ENCODE measurements around the gene CSNK1G3. TPM values are rescaled to one million over a fixed set of nuclear protein-coding genes. Genes with fewer than 3 reads are reported as not detected.

Gene CSNK1G3
- polyA plus RNA-seq, 1 experiment = 9.8 TPM

- POLR2A ChIA-PET = no interaction called here
- CTCF ChIA-PET = no interaction called here
- Histone ChIP-seq H3K27me3 (ENCODE audit: control insufficient read depth, insufficient read depth, low read length) (no peaks in the 10 kb centered on the region), H3K36me3 (ENCODE audit: control insufficient read depth, insufficient read depth, low read length) (no peaks in the 10 kb centered on the region), H3K4me3 (ENCODE audit: low read depth, low read length) (no peak overlapping the region)
- no peak for TF ChIP-seq CTCF (IDR thresholded peaks at IDR 0.05; ENCODE audit: insufficient read depth, low read depth, low read length)
- no peak for DNase-seq (ENCODE audit: low read depth)
Observed at GRCh38 chr5:123520677-123521247, 8.8 kb downstream of the CSNK1G3 start.

- DNase-seq (ENCODE audit: low read depth) = no peak
- POLR2A ChIA-PET = no interaction called here
- Histone ChIP-seq H3K36me3 (ENCODE audit: control insufficient read depth, insufficient read depth, low read length) (no peaks in the 10 kb centered on the region), H3K27me3 (ENCODE audit: control insufficient read depth, insufficient read depth, low read length) (no peaks in the 10 kb centered on the region), H3K4me3 (ENCODE audit: low read depth, low read length) (no peak overlapping the region)
- CTCF ChIA-PET = no interaction called here
- no peak for TF ChIP-seq CTCF (IDR thresholded peaks at IDR 0.05; ENCODE audit: insufficient read depth, low read depth, low read length)
Observed at GRCh38 chr5:123524146-123524545, 12.2 kb downstream of the CSNK1G3 start.

GRCh38 chr5:123527190-123527589, 15.2 kb downstream of the CSNK1G3 start:
- Histone ChIP-seq H3K27me3 (ENCODE audit: control insufficient read depth, insufficient read depth, low read length) (no peaks in the 10 kb centered on the region), H3K36me3 (ENCODE audit: control insufficient read depth, insufficient read depth, low read length) (no peaks in the 10 kb centered on the region), H3K4me3 (ENCODE audit: low read depth, low read length) (no peak overlapping the region)
- POLR2A ChIA-PET = no interaction called here
- TF ChIP-seq CTCF (IDR thresholded peaks at IDR 0.05; ENCODE audit: insufficient read depth, low read depth, low read length) = no peak
- CTCF ChIA-PET = no interaction called here
- DNase-seq (ENCODE audit: low read depth) = no peak

GRCh38 chr5:123528065-123528464, 16.1 kb downstream of the CSNK1G3 start:
- no peak overlapping the region for H3K4me3 ChIP-seq (ENCODE audit: low read depth, low read length)
- CTCF ChIA-PET = no interaction called here
- DNase-seq (ENCODE audit: low read depth) = no peak
- POLR2A ChIA-PET = no interaction called here
- H3K36me3 ChIP-seq (ENCODE audit: control insufficient read depth, insufficient read depth, low read length) = no peaks in the 10 kb centered on the region
- no peak for TF ChIP-seq CTCF (IDR thresholded peaks at IDR 0.05; ENCODE audit: insufficient read depth, low read depth, low read length)
- no peaks in the 10 kb centered on the region for H3K27me3 ChIP-seq (ENCODE audit: control insufficient read depth, insufficient read depth, low read length)

GRCh38 chr5:123528878-123529277, 16.9 kb downstream of the CSNK1G3 start:
- POLR2A ChIA-PET = no interaction called here

More at GRCh38 chr5:123528878-123529277, 16.9 kb downstream of the CSNK1G3 start:
- CTCF ChIA-PET = no interaction called here
- no peaks in the 10 kb centered on the region for H3K27me3 ChIP-seq (ENCODE audit: control insufficient read depth, insufficient read depth, low read length)
- TF ChIP-seq CTCF (IDR thresholded peaks at IDR 0.05; ENCODE audit: insufficient read depth, low read depth, low read length) = no peak
- DNase-seq (ENCODE audit: low read depth) = no peak
- no peak overlapping the region for H3K4me3 ChIP-seq (ENCODE audit: low read depth, low read length)
- no peaks in the 10 kb centered on the region for H3K36me3 ChIP-seq (ENCODE audit: control insufficient read depth, insufficient read depth, low read length)

Data from BJ (cell line).